HEK293T (cell line): Measurements from ENCODE around the gene CDC45.

Source experiments
- ARNT ChIP-seq: fragments of 450-650 bp; IDR thresholded peaks from 2 replicates; pipeline ENCODE4 v1.6.1; 2017; ENCODE audit warnings: mild to moderate bottlenecking
- BHLHE40 ChIP-seq: fragments of 450-650 bp; IDR thresholded peaks from 2 replicates; pipeline ENCODE4 v1.6.1; 2016; ENCODE audit warnings: mild to moderate bottlenecking, moderate library complexity, borderline replicate concordance
- ELF4 ChIP-seq: fragments of 450-650 bp; IDR thresholded peaks from 2 replicates; pipeline ENCODE4 v1.6.1; 2017; ENCODE audit warnings: antibody characterized with exemption
- FOXA1 ChIP-seq: fragments of 450-650 bp; IDR thresholded peaks from 2 replicates; pipeline ENCODE4 v1.6.1; 2016; ENCODE audit warnings: mild to moderate bottlenecking
- FOXK2 ChIP-seq: fragments of 450-650 bp; IDR thresholded peaks from 2 replicates; pipeline ENCODE4 v1.6.1; 2016; ENCODE audit warnings: mild to moderate bottlenecking
- FOXM1 ChIP-seq: fragments of 450-650 bp; IDR thresholded peaks from 2 replicates; pipeline ENCODE4 v1.6.1; 2017; ENCODE audit warnings: mild to moderate bottlenecking, borderline replicate concordance
- HDGF ChIP-seq: fragments of 450-650 bp; IDR thresholded peaks from 2 replicates; pipeline ENCODE4 v1.6.1; 2017; ENCODE audit warnings: antibody characterized with exemption, borderline replicate concordance
- LEF1 ChIP-seq: fragments of 450-650 bp; IDR thresholded peaks from 2 replicates; pipeline ENCODE4 v1.6.1; 2017; ENCODE audit warnings: mild to moderate bottlenecking, borderline replicate concordance
- NFRKB ChIP-seq: fragments of 450-650 bp; IDR thresholded peaks from 2 replicates; pipeline ENCODE4 v1.6.1; 2016; ENCODE audit warnings: mild to moderate bottlenecking, moderate library complexity
- PKNOX1 ChIP-seq: fragments of 450-650 bp; IDR thresholded peaks from 2 replicates; pipeline ENCODE4 v1.6.1; 2016
- SP1 ChIP-seq: fragments of 450-650 bp; IDR thresholded peaks from 2 replicates; pipeline ENCODE4 v1.6.1; 2017
- SUZ12 ChIP-seq: fragments of 450-650 bp; IDR thresholded peaks from 2 replicates; pipeline ENCODE4 v1.6.1; 2016; ENCODE audit warnings: mild to moderate bottlenecking
- TARDBP ChIP-seq: fragments of 450-650 bp; IDR thresholded peaks from 2 replicates; pipeline ENCODE4 v1.6.1; 2016
- ZNF384 ChIP-seq: fragments of 450-650 bp; IDR thresholded peaks from 2 replicates; pipeline ENCODE4 v1.6.1; 2016

GRCh38 chr22:19434401-19434800 lies 45.3 kb upstream of the CDC45 start:
- TF ChIP-seq BHLHE40, result no peak
- TF ChIP-seq TARDBP, result no peak
- TF ChIP-seq FOXM1, result no peak
- no peak for TF ChIP-seq SP1
- TF ChIP-seq PKNOX1, result no peak
- no peak for TF ChIP-seq ZNF384
- no peak for TF ChIP-seq SUZ12
- TF ChIP-seq ARNT, result no peak
- TF ChIP-seq LEF1, result no peak
- TF ChIP-seq FOXA1, result no peak
- TF ChIP-seq HDGF, result no peak
- TF ChIP-seq NFRKB, result no peak
- no peak for TF ChIP-seq FOXK2
- no peak for TF ChIP-seq ELF4
